Natural killer cell (primary cell): Measurements from ENCODE around the gene RIMS4. TPM values are rescaled to one million over a fixed set of nuclear protein-coding genes. Genes with fewer than 3 reads are reported as not detected.
A peak's percentile ranks its signal among the peaks of the same experiment; 100 is the strongest.

Experiments used
- ATAC-seq, 3 donors: fragments of 150-1000 bp in 2 of 3; fragments of 200-7000 bp in 1 of 3; cut with Tn5 transposase; 1 replicate in 1 of 3; 2 replicates in 2 of 3; pipeline ENCODE4 v1.10.0; 2021; ENCODE audit warnings: mild to moderate bottlenecking in 2 of 3, moderate library complexity in 2 of 3
- DNase-seq, 2 donors: peaks; one replicate each; pipeline versions ENCODE4 v3.0.0 to v3.0.0-alpha.2; 2013 to 2021; ENCODE audit warnings: mixed read lengths in 1 of 2
- H3K27ac ChIP-seq: one replicate; pipeline ENCODE4 v1.5.1; 2013; ENCODE audit warnings: mild to moderate bottlenecking, low read length
- H3K27me3 ChIP-seq: one replicate; pipeline ENCODE4 v1.6.1; 2013; ENCODE audit warnings: low read length; ENCODE audit not compliant: control insufficient read depth, insufficient read depth
- H3K36me3 ChIP-seq: one replicate; pipeline ENCODE4 v1.6.1; 2013; ENCODE audit warnings: low read length; ENCODE audit not compliant: control insufficient read depth, insufficient read depth
- H3K4me1 ChIP-seq: one replicate; pipeline ENCODE4 v1.6.1; 2013; ENCODE audit warnings: low read length; ENCODE audit not compliant: control insufficient read depth, insufficient read depth
- H3K4me3 ChIP-seq: one replicate; pipeline ENCODE4 v1.5.1; 2013; ENCODE audit warnings: low read length
- H3K9me3 ChIP-seq: one replicate; pipeline ENCODE4 v1.6.1; 2013; ENCODE audit warnings: low read length; ENCODE audit not compliant: control insufficient read depth, insufficient read depth
- H3K27ac Mint-ChIP-seq, 2 donors: one replicate each; pipeline ENCODE4 v1.8.0; 2022; ENCODE audit warnings: mild to moderate bottlenecking in 2 of 2, mixed read lengths in 2 of 2, moderate library complexity in 1 of 2
- H3K27me3 Mint-ChIP-seq, 2 donors: one replicate each; pipeline ENCODE4 v1.8.0; 2022; ENCODE audit warnings: low read depth in 2 of 2, mixed read lengths in 2 of 2
- H3K36me3 Mint-ChIP-seq: one replicate; pipeline ENCODE4 v1.8.0; 2022; ENCODE audit warnings: mixed read lengths
- H3K4me1 Mint-ChIP-seq, 2 donors: one replicate each; pipeline ENCODE4 v1.8.0; 2022; ENCODE audit warnings: mixed read lengths in 2 of 2
- H3K4me3 Mint-ChIP-seq: one replicate; pipeline ENCODE4 v1.8.0; 2022; ENCODE audit warnings: mild to moderate bottlenecking, moderate library complexity, mixed read lengths
- H3K9me3 Mint-ChIP-seq, 2 donors: one replicate each; pipeline ENCODE4 v1.8.0; 2022; ENCODE audit warnings: mixed read lengths in 2 of 2
- CTCF ChIP-seq: fragments of 200-600 bp; IDR thresholded peaks from one replicate; pipeline ENCODE4 v1.8.0; 2022; ENCODE audit warnings: antibody characterized with exemption
- WGBS: methylation state at CpG from one replicate; pipeline ENCODE4 v1.1.7; 2013; ENCODE audit warnings: missing lambda C conversion rate; ENCODE audit not compliant: insufficient coverage; 5-methylcytosine and 5-hydroxymethylcytosine counted together
- intact Hi-C: fragments of 100-400 bp; cut with micrococcal nuclease; formaldehyde crosslinking; loops from one replicate; pipeline ENCODE4 v1.14.2; 2022
- total RNA-seq, 4 donors: library from RNA; stranded (reverse); fragments of 120-200 nt in 1 of 4; gene quantifications; one replicate each; pipeline versions ENCODE4 v1.2.3 to v1.2.4, GENCODE V29; 2013 to 2022

RIMS4 gene
- total RNA-seq, 3 donors from 2014 or later (not counting 1 experiment from before 2014, with no cell fraction given): not detected

DNA sequence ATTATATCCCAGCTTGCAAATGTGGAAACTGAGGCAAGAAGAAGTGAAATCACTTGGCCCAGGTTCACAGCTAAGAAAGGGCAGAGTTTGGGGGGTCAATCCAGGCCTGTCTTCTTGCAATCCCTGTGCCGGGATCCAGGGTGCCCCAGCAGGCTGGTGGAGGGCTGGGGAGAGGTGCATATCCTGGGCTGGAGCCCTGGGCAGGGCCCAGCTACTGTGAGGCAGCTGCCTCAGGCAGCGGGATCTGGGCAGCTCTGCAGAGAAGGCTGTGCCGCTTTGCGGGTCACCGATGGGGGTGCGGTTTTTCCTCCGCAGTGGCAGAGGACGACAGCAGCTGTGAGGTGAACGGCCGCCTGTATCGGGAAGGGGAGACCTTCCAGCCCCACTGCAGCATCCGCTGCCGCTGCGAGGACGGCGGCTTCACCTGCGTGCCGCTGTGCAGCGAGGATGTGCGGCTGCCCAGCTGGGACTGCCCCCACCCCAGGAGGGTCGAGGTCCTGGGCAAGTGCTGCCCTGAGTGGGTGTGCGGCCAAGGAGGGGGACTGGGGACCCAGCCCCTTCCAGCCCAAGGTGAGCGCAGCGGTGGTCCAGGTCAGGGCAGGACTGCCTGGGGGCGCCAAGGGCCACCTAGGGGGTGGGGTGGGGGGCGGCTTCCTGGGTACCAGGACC, 85.8 kb downstream of the RIMS4 start:
- Mint-ChIP-seq H3K9me3 (no peaks in the 10 kb centered on the region), H3K36me3 (no peaks in the 10 kb centered on the region), H3K4me3 (no peak overlapping the region), H3K27me3 (peaks cover 0 to 13% of the 10 kb centered on the region in 2 donors), H3K27ac (no peak overlapping the region), H3K4me1 (peaks cover 0 to 10% of the 10 kb centered on the region in 2 donors)
- no peaks in the 10 kb centered on the region for H3K36me3 ChIP-seq
- TF ChIP-seq CTCF: no peak
- intact Hi-C loops: no loop called here
- no peak overlapping the region for H3K27ac ChIP-seq
- no peak overlapping the region for H3K4me3 ChIP-seq
- no peaks in the 10 kb centered on the region for H3K27me3 ChIP-seq
- H3K4me1 ChIP-seq: no peaks in the 10 kb centered on the region
- no peaks in the 10 kb centered on the region for H3K9me3 ChIP-seq
- no peak for DNase-seq
- 92% methylated on average over 26 of the region's 26 CpGs for WGBS
- no peak for ATAC-seq

DNA sequence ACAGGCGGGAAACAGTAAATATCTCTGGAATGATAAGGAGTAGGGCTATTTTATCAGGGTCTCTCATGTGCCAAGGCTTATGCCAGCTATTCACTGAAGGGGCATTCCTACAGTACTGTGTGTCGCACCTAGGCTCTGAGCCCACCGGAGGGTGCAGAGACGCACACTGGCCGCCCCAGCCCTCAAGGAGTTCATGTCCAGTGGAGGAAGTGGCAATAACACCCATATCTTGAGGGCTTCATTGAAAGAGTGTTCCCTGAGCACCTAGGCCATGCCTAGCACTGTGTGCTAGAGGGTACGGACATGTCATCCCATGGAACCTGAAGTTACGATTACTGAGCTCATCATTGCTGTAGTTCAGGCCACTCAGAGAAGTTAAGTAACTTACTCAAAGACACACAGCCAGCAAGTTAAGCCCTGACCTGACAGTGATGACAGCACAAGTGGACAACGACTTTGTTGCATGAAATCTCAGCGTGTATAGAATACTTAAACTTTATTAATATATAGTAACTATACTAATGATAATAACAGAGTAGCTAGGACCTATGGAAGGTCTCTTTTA, 86.5 kb downstream of the RIMS4 start:
- Mint-ChIP-seq H3K4me3 (no peak overlapping the region), H3K36me3 (no peaks in the 10 kb centered on the region), H3K9me3 (no peaks in the 10 kb centered on the region), H3K27ac (no peak overlapping the region), H3K27me3 (peaks cover 0 to 10% of the 10 kb centered on the region in 2 donors), H3K4me1 (peaks cover 0 to 10% of the 10 kb centered on the region in 2 donors)
- H3K4me1 ChIP-seq: no peaks in the 10 kb centered on the region
- ATAC-seq: no peak
- DNase-seq: no peak
- H3K27me3 ChIP-seq: no peaks in the 10 kb centered on the region
- H3K9me3 ChIP-seq: no peaks in the 10 kb centered on the region
- no peak overlapping the region for H3K4me3 ChIP-seq
- TF ChIP-seq CTCF: no peak
- H3K36me3 ChIP-seq: no peaks in the 10 kb centered on the region
- WGBS: 86% methylated on average over 7 of the region's 9 CpGs
- H3K27ac ChIP-seq: no peak overlapping the region
- intact Hi-C loops: no loop called here

- Mint-ChIP-seq H3K27me3 (peaks cover 0 to 6% of the 10 kb centered on the region in 2 donors), H3K9me3 (no peaks in the 10 kb centered on the region), H3K4me3 (no peak overlapping the region), H3K27ac (no peak overlapping the region), H3K36me3 (no peaks in the 10 kb centered on the region), H3K4me1 (peaks cover 0 to 10% of the 10 kb centered on the region in 2 donors)
- no peak for TF ChIP-seq CTCF
- 28% methylated on average over 6 of the region's 7 CpGs for WGBS
- H3K27me3 ChIP-seq: no peaks in the 10 kb centered on the region
- H3K4me3 ChIP-seq: no peak overlapping the region
- intact Hi-C loops: no loop called here
- DNase-seq: no peak
- H3K9me3 ChIP-seq: no peaks in the 10 kb centered on the region
- H3K4me1 ChIP-seq: no peaks in the 10 kb centered on the region
- ATAC-seq: peak in 1 of 3 donors; percentile 27
- H3K36me3 ChIP-seq: no peaks in the 10 kb centered on the region
- H3K27ac ChIP-seq: no peak overlapping the region
Measured at GRCh38 chr20:44723391-44723790, 87.0 kb downstream of the RIMS4 start.
